Esophagus squamous epithelium (tissue), 5 donors: ENCODE results near the gene ZDHHC14. TPM values are rescaled to one million over a fixed set of nuclear protein-coding genes. Genes with fewer than 3 reads are reported as not detected.
"Not testable (repeated sequence)": the region's sequence is repeated elsewhere in the genome, so short reads cannot be mapped to it uniquely, and the experiment has no call there.

Experiments
- DNase-seq: peaks from one replicate; lab custom pipeline; 2025; lab: John Stamatoyannopoulos, UW
- H3K27ac ChIP-seq, 4 donors: fragments of 200-600 bp; sonication (generic); one replicate each; pipeline ENCODE4 v1.5.1; 2016 to 2019; ENCODE audit warnings: mild to moderate bottlenecking in 1 of 4
- H3K27me3 ChIP-seq, 4 donors: fragments of 200-600 bp; sonication (generic); 1 replicate in 3 of 4; 2 replicates in 1 of 4; pipeline versions ENCODE4 v1.5.1 to v1.6.0; 2017 to 2021; ENCODE audit warnings: antibody characterized with exemption in 1 of 4
- H3K36me3 ChIP-seq, 3 donors: fragments of 200-600 bp; sonication (generic); one replicate each; pipeline ENCODE4 v1.5.1; 2016 to 2019
- H3K4me1 ChIP-seq, 3 donors: fragments of 200-600 bp; sonication (generic); one replicate each; pipeline ENCODE4 v1.5.1; 2017 to 2019
- H3K4me3 ChIP-seq, 4 donors: fragments of 200-600 bp; sonication (generic); 1 replicate in 3 of 4; 2 replicates in 1 of 4; pipeline ENCODE4 v1.5.1; 2016 to 2019; ENCODE audit warnings: mild to moderate bottlenecking in 2 of 4, moderate library complexity in 1 of 4
- H3K9me3 ChIP-seq, 3 donors: fragments of 200-600 bp; sonication (generic); one replicate each; pipeline ENCODE4 v1.5.1; 2016 to 2019
- CTCF ChIP-seq, 6 experiments: fragments of 450-650 bp in 4 of 6; fragments of 200-600 bp in 2 of 6; sonication (generic) in 2 of 6; IDR thresholded peaks; one replicate each; pipeline ENCODE4 v1.5.1; 2016 to 2019; ENCODE audit warnings: antibody characterized with exemption in 6 of 6, mild to moderate bottlenecking in 4 of 6, moderate library complexity in 4 of 6
- POLR2A ChIP-seq, 4 donors: fragments of 450-650 bp; IDR thresholded peaks; one replicate each; pipeline ENCODE4 v1.6.1; 2017; ENCODE audit warnings: antibody characterized with exemption in 4 of 4, mild to moderate bottlenecking in 4 of 4, moderate library complexity in 3 of 4
- WGBS, 2 donors: methylation state at CpG; one replicate each; pipeline ENCODE4 v1.1.5; 2018; 5-methylcytosine and 5-hydroxymethylcytosine counted together
- intact Hi-C: fragments of 100-400 bp; cut with DNase I; formaldehyde crosslinking; loops from one replicate; pipeline ENCODE4 v1.15.0; 2022
- total RNA-seq, 4 donors: library from RNA; depleted of rRNA; stranded (reverse); fragments of >200 nt; gene quantifications; one replicate each; pipeline ENCODE4 v1.1.0, GENCODE V29; 2016
- donor health status: DM: yes; HTN: yes; CAD: no.

Gene ZDHHC14
- total RNA-seq, 4 donors from 2014 or later = 6.1 to 15.6 (median 6.9) TPM

- H3K4me1 ChIP-seq = peaks cover 0 to 29% (median 11%) of the 10 kb centered on the region in 3 donors
- no peaks in the 10 kb centered on the region for H3K9me3 ChIP-seq
- H3K36me3 ChIP-seq = no peaks in the 10 kb centered on the region
- 92 to 93% methylated on average over 5 to 9 of the region's 10 CpGs for WGBS, 2 donors
- intact Hi-C loops = no loop called here
- no peak for DNase-seq
- H3K27ac ChIP-seq = no peak overlapping the region
- TF ChIP-seq CTCF (IDR thresholded peaks at IDR 0.05) (no peak), POLR2A (IDR thresholded peaks at IDR 0.05) (no peak)
- H3K4me3 ChIP-seq = no peak overlapping the region
- no peaks in the 10 kb centered on the region for H3K27me3 ChIP-seq
Measured at GRCh38 chr6:157559201-157559756, 178.3 kb downstream of the ZDHHC14 start.

DNA sequence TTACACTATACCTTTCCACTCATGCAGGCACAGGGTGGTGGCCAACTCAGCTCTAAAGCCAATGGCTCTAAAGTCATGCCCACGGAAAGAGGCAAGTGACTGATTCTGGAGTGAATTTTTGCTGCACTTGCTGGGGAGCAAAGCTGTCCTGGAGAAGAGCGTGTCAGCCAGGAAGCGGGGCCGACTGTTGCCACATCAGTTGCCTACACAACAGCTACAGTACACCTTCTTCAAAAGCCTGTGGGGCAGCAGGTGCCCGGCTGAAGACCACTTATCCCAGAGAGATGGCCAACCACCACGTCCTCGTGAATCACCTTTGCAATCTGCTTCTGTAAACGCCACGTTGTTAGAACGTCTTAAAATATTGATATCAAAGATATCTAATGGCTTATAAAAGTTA, 179.1 kb downstream of the ZDHHC14 start:
- H3K9me3 ChIP-seq, DNase-seq, H3K36me3 ChIP-seq, H3K27ac ChIP-seq, H3K4me3 ChIP-seq, intact Hi-C loops, H3K27me3 ChIP-seq: not testable (repeated sequence)
- WGBS, 2 donors = 95 to 97% methylated on average over 10 of the region's 10 CpGs
- peaks cover 0 to 29% (median 11%) of the 10 kb centered on the region in 3 donors for H3K4me1 ChIP-seq

DNA sequence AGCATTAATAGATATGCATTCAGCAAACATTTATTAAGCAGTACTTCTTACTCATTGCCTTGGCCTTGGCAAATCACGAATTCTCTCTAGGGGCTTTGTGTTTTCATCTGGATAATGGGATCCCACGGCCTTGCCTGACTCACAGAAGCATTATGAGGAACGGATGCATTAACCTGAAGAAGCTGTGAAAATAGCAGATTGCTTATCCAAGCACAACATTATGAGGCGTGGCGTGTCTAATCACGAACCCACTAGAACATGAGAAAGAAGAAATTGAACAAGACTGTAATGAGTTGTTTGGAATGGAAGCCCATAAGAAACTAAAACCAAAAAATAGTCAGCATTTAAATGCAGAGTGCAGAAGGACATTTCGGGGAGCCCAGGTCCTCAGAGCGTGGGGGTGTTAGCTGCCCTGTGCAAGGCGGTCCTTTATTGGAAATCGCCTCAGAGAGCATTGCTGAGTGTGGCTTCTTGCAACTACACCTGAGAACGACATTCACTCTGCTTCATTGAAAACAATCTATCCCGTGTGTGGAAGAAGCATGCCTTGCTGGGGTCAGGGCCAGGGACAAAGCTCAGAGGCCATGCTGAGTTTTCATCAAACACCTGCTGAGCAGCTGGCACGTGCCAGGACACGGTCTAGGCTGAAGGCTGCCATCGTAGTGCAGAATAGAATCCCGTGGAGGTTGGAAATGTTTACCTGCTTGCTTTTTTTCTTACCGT, 179.9 kb downstream of the ZDHHC14 start:
- Histone ChIP-seq H3K27ac (no peak overlapping the region), H3K4me3 (no peak overlapping the region), H3K4me1 (peaks cover 0 to 28% (median 11%) of the 10 kb centered on the region in 3 donors), H3K36me3 (no peaks in the 10 kb centered on the region), H3K27me3 (no peaks in the 10 kb centered on the region), H3K9me3 (no peaks in the 10 kb centered on the region)
- 81 to 86% methylated on average over 15 to 17 of the region's 17 CpGs for WGBS, 2 donors
- no peak for DNase-seq
- intact Hi-C loops = no loop called here
- TF ChIP-seq CTCF (IDR thresholded peaks at IDR 0.05) = no peak

DNA sequence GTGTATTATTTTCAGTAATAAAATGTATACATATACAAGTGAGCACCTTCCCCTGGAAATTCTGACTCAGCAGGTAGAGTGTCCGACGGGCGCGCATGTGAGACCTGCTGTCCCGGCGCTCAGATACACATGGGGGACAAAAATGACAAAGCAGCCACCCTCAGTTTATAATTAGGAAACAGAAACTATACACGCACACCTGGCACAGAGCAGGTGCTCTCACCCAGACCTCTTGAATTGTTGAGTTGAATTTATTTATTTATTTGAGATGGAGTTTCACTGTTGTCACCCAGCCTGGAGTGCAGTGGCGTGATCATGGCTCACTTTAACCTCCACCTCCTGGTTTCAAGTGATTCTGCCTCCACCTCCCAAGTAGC, 180.4 kb downstream of the ZDHHC14 start:
- no peak for DNase-seq
- intact Hi-C loops = no loop called here
- Histone ChIP-seq H3K4me3 (no peak overlapping the region), H3K27me3 (no peaks in the 10 kb centered on the region), H3K4me1 (peaks cover 0 to 22% (median 8%) of the 10 kb centered on the region in 3 donors), H3K27ac (no peak overlapping the region), H3K36me3 (no peaks in the 10 kb centered on the region), H3K9me3 (peaks cover 0 to 4% (median 0%) of the 10 kb centered on the region in 3 donors)
- TF ChIP-seq POLR2A (IDR thresholded peaks at IDR 0.05) = no peak
- no peak for TF ChIP-seq CTCF (IDR thresholded peaks at IDR 0.05)
- WGBS, 2 donors = 93 to 95% methylated on average over 7 to 8 of the region's 8 CpGs

- TF ChIP-seq POLR2A (IDR thresholded peaks at IDR 0.05) (no peak), CTCF (IDR thresholded peaks at IDR 0.05) (no peak)
- Histone ChIP-seq H3K27ac (no peak overlapping the region), H3K36me3 (no peaks in the 10 kb centered on the region), H3K4me1 (peaks cover 0 to 14% (median under 1%) of the 10 kb centered on the region in 3 donors), H3K9me3 (peaks cover 0 to 7% (median 0%) of the 10 kb centered on the region in 3 donors), H3K27me3 (no peaks in the 10 kb centered on the region), H3K4me3 (no peak overlapping the region)
- DNase-seq = no peak
- 68 to 89% methylated on average over 5 to 12 of the region's 15 CpGs for WGBS, 2 donors
- intact Hi-C loops = no loop called here
Measured at GRCh38 chr6:157561929-157562810, 181.2 kb downstream of the ZDHHC14 start.
